NCI-H748 (cell line): ENCODE data around the gene DYRK2.

Source experiments
- DNase-seq: peaks from one replicate; lab custom pipeline; 2025; ENCODE audit not compliant: unreplicated experiment; lab: John Stamatoyannopoulos, UW

Gene DYRK2

GRCh38 chr12:67701121-67701520 is 52.6 kb downstream of the DYRK2 start:
- no peak for DNase-seq

GRCh38 chr12:67702136-67702535 is 53.6 kb downstream of the DYRK2 start:
- DNase-seq: no peak

GRCh38 chr12:67704071-67704470 is 55.5 kb downstream of the DYRK2 start:
- no peak for DNase-seq

- DNase-seq: no peak
Measured at GRCh38 chr12:67705394-67706370, 57.1 kb downstream of the DYRK2 start.

- no peak for DNase-seq
Measured at GRCh38 chr12:67709367-67709954, 60.9 kb downstream of the DYRK2 start.

- no peak for DNase-seq
Measured at GRCh38 chr12:67710582-67710981, 62.0 kb downstream of the DYRK2 start.

GRCh38 chr12:67712011-67712410 is 63.5 kb downstream of the DYRK2 start:
- no peak for DNase-seq

GRCh38 chr12:67714648-67715047 is 66.1 kb downstream of the DYRK2 start:
- peak; percentile 64 for DNase-seq
